BE2C (cell line): Measurements from ENCODE around the gene PRDM10.
"Not testable (repeated sequence)": the region's sequence is repeated elsewhere in the genome, so short reads cannot be mapped to it uniquely, and the experiment has no call there.

Experiments used
- DNase-seq: peaks from one replicate; pipeline ENCODE4 v3.0.0-alpha.2; 2020
- H3K27me3 ChIP-seq: fragments of 250-450 bp; sonication (Bioruptor Pico); 2 replicates; pipeline ENCODE4 v1.5.1; 2020; ENCODE audit warnings: mild to moderate bottlenecking
- H3K36me3 ChIP-seq: fragments of 250-450 bp; sonication (Bioruptor Pico); 2 replicates; pipeline ENCODE4 v1.5.1; 2020; ENCODE audit warnings: mild to moderate bottlenecking
- H3K4me1 ChIP-seq: fragments of 250-450 bp; sonication (Bioruptor Pico); 2 replicates; pipeline ENCODE4 v1.5.1; 2020
- H3K4me3 ChIP-seq: 2 replicates; pipeline ENCODE4 v1.5.1; 2011; ENCODE audit warnings: low read depth, low read length
- H3K9me3 ChIP-seq: fragments of 250-450 bp; sonication (Bioruptor Pico); 2 replicates; pipeline ENCODE4 v1.5.1; 2020
- TF ChIP-seq, protein P1 (sequence below): IDR thresholded peaks from 2 replicates; pipeline ENCODE4 v1.5.1; 2012; ENCODE audit warnings: mild to moderate bottlenecking, low read depth, low read length

The PRDM10 gene

DNA sequence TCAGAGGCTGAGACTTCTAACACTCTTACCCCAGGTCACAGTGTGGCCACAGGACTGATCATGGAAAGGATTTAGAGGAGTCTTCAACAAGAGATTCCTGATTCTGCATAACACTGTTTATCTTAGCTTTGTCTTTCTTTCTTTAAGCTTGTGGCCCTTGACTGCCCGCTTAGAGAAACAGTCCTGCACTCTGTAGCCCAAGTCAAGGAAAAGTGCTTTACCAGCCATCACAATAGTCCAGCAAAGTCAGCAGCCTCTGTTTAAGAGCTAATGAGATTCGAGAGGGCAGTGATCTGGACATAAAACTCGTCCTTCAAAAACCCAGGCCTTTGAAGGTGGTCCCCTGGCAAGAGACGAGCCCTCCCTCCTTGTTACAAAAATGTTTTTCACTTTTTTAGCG lies 30.0 kb downstream of the PRDM10 start:
- H3K4me1 ChIP-seq: no peaks in the 10 kb centered on the region
- TF ChIP-seq, protein P1, sequence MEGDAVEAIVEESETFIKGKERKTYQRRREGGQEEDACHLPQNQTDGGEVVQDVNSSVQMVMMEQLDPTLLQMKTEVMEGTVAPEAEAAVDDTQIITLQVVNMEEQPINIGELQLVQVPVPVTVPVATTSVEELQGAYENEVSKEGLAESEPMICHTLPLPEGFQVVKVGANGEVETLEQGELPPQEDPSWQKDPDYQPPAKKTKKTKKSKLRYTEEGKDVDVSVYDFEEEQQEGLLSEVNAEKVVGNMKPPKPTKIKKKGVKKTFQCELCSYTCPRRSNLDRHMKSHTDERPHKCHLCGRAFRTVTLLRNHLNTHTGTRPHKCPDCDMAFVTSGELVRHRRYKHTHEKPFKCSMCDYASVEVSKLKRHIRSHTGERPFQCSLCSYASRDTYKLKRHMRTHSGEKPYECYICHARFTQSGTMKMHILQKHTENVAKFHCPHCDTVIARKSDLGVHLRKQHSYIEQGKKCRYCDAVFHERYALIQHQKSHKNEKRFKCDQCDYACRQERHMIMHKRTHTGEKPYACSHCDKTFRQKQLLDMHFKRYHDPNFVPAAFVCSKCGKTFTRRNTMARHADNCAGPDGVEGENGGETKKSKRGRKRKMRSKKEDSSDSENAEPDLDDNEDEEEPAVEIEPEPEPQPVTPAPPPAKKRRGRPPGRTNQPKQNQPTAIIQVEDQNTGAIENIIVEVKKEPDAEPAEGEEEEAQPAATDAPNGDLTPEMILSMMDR: no peak
- no peaks in the 10 kb centered on the region for H3K9me3 ChIP-seq
- H3K4me3 ChIP-seq: no peak overlapping the region
- DNase-seq: no peak
- no peaks in the 10 kb centered on the region for H3K36me3 ChIP-seq
- H3K27me3 ChIP-seq: no peaks in the 10 kb centered on the region

DNA sequence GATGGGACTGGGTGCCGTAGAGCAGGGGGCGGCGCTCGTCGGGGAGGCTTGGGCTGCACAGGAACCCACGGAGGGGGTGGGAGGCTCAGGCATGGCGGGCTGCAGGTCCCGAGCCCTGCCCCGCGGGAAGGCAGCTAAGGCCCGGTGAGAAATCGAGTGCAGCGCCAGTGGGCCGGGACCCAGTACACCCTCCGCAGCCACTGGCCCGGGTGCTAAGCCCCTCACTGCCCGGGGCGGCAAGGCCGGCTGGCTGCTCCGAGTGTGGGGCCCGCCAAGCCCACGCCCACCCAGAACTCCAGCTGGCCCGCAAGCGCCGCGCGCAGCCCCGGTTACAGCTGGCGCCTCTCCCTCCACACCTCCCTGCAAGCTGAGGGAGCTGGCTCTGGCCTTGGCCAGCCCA lies 30.8 kb downstream of the PRDM10 start:
- H3K4me3 ChIP-seq, H3K4me1 ChIP-seq: not testable (repeated sequence)

DNA sequence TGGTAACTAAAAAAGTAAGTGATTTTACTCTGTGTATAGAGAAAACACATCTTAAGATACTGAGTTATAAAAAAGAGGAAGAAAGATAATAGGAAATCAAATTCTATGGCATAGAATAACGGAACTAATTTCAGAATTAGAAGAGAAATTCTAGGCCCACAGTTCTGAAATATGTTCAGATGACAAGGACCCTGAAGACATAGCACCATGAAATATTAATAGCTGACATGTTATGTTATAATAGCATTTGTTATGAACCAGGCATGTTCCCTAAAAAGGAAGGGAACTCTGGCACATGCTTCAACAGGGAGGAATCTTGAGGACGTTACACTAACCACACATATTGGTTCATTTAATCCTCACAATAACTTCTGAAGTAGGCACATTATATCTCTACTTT lies 32.7 kb downstream of the PRDM10 start:
- DNase-seq: no peak
- Histone ChIP-seq H3K27me3 (no peaks in the 10 kb centered on the region), H3K9me3 (no peaks in the 10 kb centered on the region), H3K36me3 (no peaks in the 10 kb centered on the region), H3K4me3 (no peak overlapping the region), H3K4me1 (no peaks in the 10 kb centered on the region)
- TF ChIP-seq, protein P1: no peak

More for the DNA sequence above, 30.8 kb downstream of the PRDM10 start:
- not testable (repeated sequence) for DNase-seq, H3K27me3 ChIP-seq, H3K9me3 ChIP-seq, H3K36me3 ChIP-seq

DNA sequence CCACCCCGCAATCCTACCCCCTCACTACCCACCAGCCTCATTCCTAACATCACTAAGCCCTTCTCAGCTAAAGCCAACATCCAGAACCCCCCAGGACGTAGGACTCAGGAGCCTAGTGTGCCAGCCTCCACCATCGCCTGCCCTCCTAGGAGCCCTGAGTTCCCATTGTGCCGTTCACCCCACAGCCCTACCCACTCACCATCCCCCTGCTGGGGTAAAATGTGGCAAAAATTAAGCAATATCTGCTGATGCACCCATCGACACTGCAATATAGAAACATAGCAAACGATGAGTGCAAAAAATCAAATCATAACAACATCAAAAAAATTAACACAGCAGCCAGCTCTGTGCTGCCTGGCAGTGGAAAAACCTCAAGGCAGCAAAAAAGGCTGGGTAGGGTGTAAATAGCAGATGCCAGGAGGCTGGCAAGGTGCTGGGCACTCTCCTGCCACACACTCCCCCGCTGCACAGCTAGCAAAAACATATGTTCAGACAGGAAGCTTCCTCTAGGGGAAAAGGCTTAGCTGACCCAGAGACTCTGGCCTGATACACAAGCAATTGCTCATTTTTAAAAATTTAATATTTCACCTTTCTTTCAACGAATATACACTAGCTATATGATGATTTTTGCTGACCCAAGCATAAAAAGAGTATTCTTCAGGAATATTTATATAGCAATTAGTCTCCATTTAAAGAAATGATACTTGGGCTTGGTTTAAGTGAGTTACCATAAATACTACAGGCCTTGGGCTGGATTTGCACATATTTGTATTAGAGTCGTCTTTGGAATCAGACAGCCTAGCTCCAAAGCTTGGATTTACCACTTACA lies 33.8 kb downstream of the PRDM10 start:
- DNase-seq: no peak
- Histone ChIP-seq H3K27me3 (no peaks in the 10 kb centered on the region), H3K9me3 (no peaks in the 10 kb centered on the region), H3K4me3 (no peak overlapping the region), H3K36me3 (no peaks in the 10 kb centered on the region), H3K4me1 (no peaks in the 10 kb centered on the region)
- TF ChIP-seq, protein P1: no peak

DNA sequence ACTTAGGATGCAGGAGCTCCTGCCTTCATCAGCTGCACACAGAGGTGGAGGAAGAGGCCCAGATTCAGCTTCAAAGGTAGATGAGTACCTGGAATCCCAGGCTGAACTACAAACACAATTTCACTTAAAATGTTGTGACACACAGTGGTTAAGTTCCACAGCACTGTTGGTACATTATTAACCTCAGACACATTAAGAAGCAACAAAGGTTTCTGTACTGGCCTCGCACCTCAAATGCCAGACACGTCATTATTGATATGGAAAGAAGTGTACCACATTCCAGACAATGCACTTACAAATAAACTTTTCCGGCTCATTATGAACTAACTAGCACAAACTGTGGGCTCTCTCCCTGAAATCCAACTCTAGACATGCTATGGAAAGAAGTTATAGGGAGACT lies 34.6 kb downstream of the PRDM10 start:
- Histone ChIP-seq H3K4me3 (no peak overlapping the region), H3K4me1 (no peaks in the 10 kb centered on the region), H3K36me3 (no peaks in the 10 kb centered on the region), H3K27me3 (no peaks in the 10 kb centered on the region), H3K9me3 (no peaks in the 10 kb centered on the region)
- TF ChIP-seq, protein P1: no peak
- DNase-seq: no peak

DNA sequence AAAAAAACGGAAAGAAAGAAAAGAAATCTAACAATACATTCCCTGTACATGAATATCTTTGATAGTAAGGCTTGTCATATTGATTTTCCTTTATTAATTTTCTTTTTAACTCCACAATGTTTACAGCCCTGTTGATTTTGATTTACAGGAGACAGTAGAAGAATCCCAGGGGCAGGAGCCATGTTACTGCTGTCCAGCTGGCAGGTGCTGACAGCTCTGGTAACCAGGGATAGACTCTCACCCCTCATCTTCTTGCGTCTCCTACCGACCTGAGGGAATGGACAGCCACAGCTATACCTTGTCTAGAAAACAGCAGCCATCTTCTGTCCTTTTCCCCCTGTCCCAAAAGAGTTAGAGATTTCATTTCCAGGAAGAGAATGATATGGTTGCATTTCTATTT lies 37.4 kb downstream of the PRDM10 start:
- TF ChIP-seq, protein P1: no peak
- no peak for DNase-seq
- H3K36me3 ChIP-seq: no peaks in the 10 kb centered on the region
- no peaks in the 10 kb centered on the region for H3K4me1 ChIP-seq
- no peak overlapping the region for H3K4me3 ChIP-seq
- H3K27me3 ChIP-seq: no peaks in the 10 kb centered on the region
- H3K9me3 ChIP-seq: no peaks in the 10 kb centered on the region
